SK-N-SH (cell line): ENCODE data around the gene TPRG1. TPM values are rescaled to one million over a fixed set of nuclear protein-coding genes. Genes with fewer than 3 reads are reported as not detected.

Experiments used
- CTCF ChIA-PET: fragments of 300-600, 350-600 bp; formaldehyde crosslinking; extraction: SDS; loops from one replicate; lab custom pipeline; 2021; lab: Yijun Ruan, JAX
- POLR2A ChIA-PET: fragments of 350-600 bp; sonication (Branson Sonifier 250); formaldehyde crosslinking; extraction: SDS; loops from one replicate; lab custom pipeline; 2020; ENCODE audit warnings: antibody characterized with exemption, inconsistent platforms; lab: Yijun Ruan, JAX
- DNase-seq: peaks from one replicate; pipeline ENCODE4 v3.0.0; 2012
- H2AFZ ChIP-seq: fragments of 200-600 bp; sonication (generic); 2 replicates; pipeline ENCODE4 v1.8.1; 2016; ENCODE audit warnings: antibody characterized with exemption, mild to moderate bottlenecking, low read depth
- H3F3A ChIP-seq: fragments of 200-600 bp; sonication (generic); replicated peaks from 2 replicates; pipeline ENCODE3; 2016; ENCODE audit warnings: antibody characterized with exemption, mild to moderate bottlenecking; ENCODE audit not compliant: insufficient read depth
- H3K27ac ChIP-seq, 2 experiments: fragments of 200-500 bp in 1 of 2; fragments of 200-600 bp in 1 of 2; sonication (Bioruptor generic) in 1 of 2; sonication (generic), shearing (Covaris generic) in 1 of 2; 2 replicates each; pipeline versions ENCODE4 v1.5.1 to v1.6.1; 2014 to 2016; ENCODE audit warnings: low read depth in 2 of 2, inconsistent platforms in 1 of 2, low read length in 1 of 2, mild to moderate bottlenecking in 1 of 2, mixed read lengths in 1 of 2
- H3K27me3 ChIP-seq: fragments of 200-600 bp; sonication (generic), shearing (Covaris generic); 2 replicates; pipeline ENCODE4 v1.6.1; 2016; ENCODE audit warnings: mixed run types; ENCODE audit not compliant: insufficient read depth
- H3K36me3 ChIP-seq, 2 experiments: fragments of 200-500 bp in 1 of 2; fragments of 200-600 bp in 1 of 2; sonication (Bioruptor generic) in 1 of 2; sonication (generic) in 1 of 2; replicated peaks in 1 of 2; 2 replicates each; pipeline versions ENCODE3 to v1.5.1; 2014 to 2016; ENCODE audit warnings: low read length in 1 of 2, mild to moderate bottlenecking in 1 of 2; ENCODE audit not compliant: insufficient read depth in 2 of 2, control insufficient read depth in 1 of 2
- H3K4me1 ChIP-seq, 2 experiments: fragments of 200-500 bp in 1 of 2; fragments of 200-600 bp in 1 of 2; sonication (Bioruptor generic) in 1 of 2; sonication (generic), shearing (Covaris generic) in 1 of 2; 2 replicates each; pipeline versions ENCODE4 v1.5.1 to v1.6.1; 2014 to 2016; ENCODE audit warnings: low read depth in 1 of 2, low read length in 1 of 2, mixed run types in 1 of 2; ENCODE audit not compliant: insufficient read depth in 2 of 2, control insufficient read depth in 1 of 2
- H3K4me2 ChIP-seq: fragments of 200-600 bp; sonication (generic), shearing (Covaris generic); 2 replicates; pipeline ENCODE4 v1.6.1; 2017; ENCODE audit warnings: mixed run types
- H3K4me3 ChIP-seq, 2 experiments: fragments of 200-500 bp in 1 of 2; fragments of 200-600 bp in 1 of 2; sonication (Bioruptor generic) in 1 of 2; sonication (generic), shearing (Covaris generic) in 1 of 2; 2 replicates each; pipeline versions ENCODE4 v1.5.1 to v1.8.1; 2014 to 2016; ENCODE audit warnings: low read depth in 2 of 2, inconsistent platforms in 1 of 2, low read length in 1 of 2, mild to moderate bottlenecking in 1 of 2, mixed read lengths in 1 of 2, moderate library complexity in 1 of 2
- H3K79me2 ChIP-seq: fragments of 200-600 bp; sonication (generic); 2 replicates; pipeline ENCODE4 v1.8.1; 2017; ENCODE audit warnings: mild to moderate bottlenecking; ENCODE audit not compliant: insufficient read depth
- H3K9ac ChIP-seq: fragments of 200-600 bp; sonication (generic); 2 replicates; pipeline ENCODE4 v1.6.1; 2017; ENCODE audit warnings: mixed run types
- H3K9me2 ChIP-seq: fragments of 200-600 bp; sonication (generic); 2 replicates; pipeline ENCODE4 v1.6.1; 2017; ENCODE audit warnings: mixed run types
- H3K9me3 ChIP-seq: fragments of 200-600 bp; sonication (generic); 2 replicates; pipeline ENCODE4 v1.6.1; 2017; ENCODE audit warnings: mixed run types, mild to moderate bottlenecking, moderate library complexity
- H4K20me1 ChIP-seq: fragments of 200-600 bp; sonication (generic); 2 replicates; pipeline ENCODE4 v1.6.1; 2017; ENCODE audit warnings: mild to moderate bottlenecking, mixed run types; ENCODE audit not compliant: insufficient read depth
- CTCF ChIP-seq: fragments of 200-600 bp; sonication (generic); IDR thresholded peaks from 2 replicates; pipeline ENCODE4 v1.6.1; 2017; ENCODE audit warnings: antibody characterized with exemption, mild to moderate bottlenecking, moderate library complexity
- ELF1 ChIP-seq: IDR thresholded peaks from 2 replicates; pipeline ENCODE4 v1.4.0; 2012
- EP300 ChIP-seq, 2 experiments: IDR thresholded peaks; 2 replicates each; pipeline versions ENCODE4 v1.4.0 to v1.6.1; 2012; ENCODE audit warnings: borderline replicate concordance in 1 of 2, low read depth in 1 of 2, low read length in 1 of 2
- FOSL2 ChIP-seq: IDR thresholded peaks from 2 replicates; pipeline ENCODE4 v1.4.0; 2012; ENCODE audit warnings: low read depth, mild to moderate bottlenecking, moderate library complexity, borderline replicate concordance
- FOXM1 ChIP-seq: IDR thresholded peaks from 2 replicates; pipeline ENCODE4 v1.4.0; 2012; ENCODE audit warnings: low read depth, mild to moderate bottlenecking
- GABPA ChIP-seq: IDR thresholded peaks from 2 replicates; pipeline ENCODE4 v1.4.0; 2012; ENCODE audit warnings: low read depth, mild to moderate bottlenecking
- MAX ChIP-seq: IDR thresholded peaks from 2 replicates; pipeline ENCODE4 v1.4.0; 2012; ENCODE audit warnings: low read depth
- MEF2A ChIP-seq: IDR thresholded peaks from 2 replicates; pipeline ENCODE4 v1.4.0; 2012; ENCODE audit warnings: low read depth, borderline replicate concordance
- NRF1 ChIP-seq: IDR thresholded peaks from 2 replicates; pipeline ENCODE4 v1.6.1; 2012; ENCODE audit warnings: low read depth, mild to moderate bottlenecking, low read length
- RFX5 ChIP-seq: IDR thresholded peaks from 2 replicates; pipeline ENCODE4 v1.6.1; 2012; ENCODE audit warnings: mild to moderate bottlenecking, improper control_type of control experiment, low read length
- RXRA ChIP-seq: IDR thresholded peaks from 2 replicates; pipeline ENCODE4 v1.4.0; 2012; ENCODE audit warnings: low read depth, mild to moderate bottlenecking, borderline replicate concordance
- SIN3A ChIP-seq: IDR thresholded peaks from 2 replicates; pipeline ENCODE4 v1.6.1; 2012; ENCODE audit warnings: low read depth, mild to moderate bottlenecking, low read length, moderate library complexity, borderline replicate concordance
- TCF12 ChIP-seq: IDR thresholded peaks from 2 replicates; pipeline ENCODE4 v1.4.0; 2012
- TEAD4 ChIP-seq: IDR thresholded peaks from 2 replicates; pipeline ENCODE4 v1.4.0; 2012; ENCODE audit warnings: mild to moderate bottlenecking, borderline replicate concordance; ENCODE audit not compliant: insufficient read depth
- USF2 ChIP-seq: fragments of 150-350 bp; IDR thresholded peaks from 2 replicates; pipeline ENCODE4 v1.6.1; 2017; ENCODE audit warnings: antibody characterized with exemption, low read length, low read depth, borderline replicate concordance
- YY1 ChIP-seq: IDR thresholded peaks from 2 replicates; pipeline ENCODE4 v1.4.0; 2012; ENCODE audit warnings: low read depth, mild to moderate bottlenecking
- ZBTB33 ChIP-seq: IDR thresholded peaks from 2 replicates; pipeline ENCODE4 v1.4.0; 2012; ENCODE audit warnings: low read depth, borderline replicate concordance
- WGBS: methylation state at CpG from one replicate; pipeline ENCODE4 v1.1.6; 2017; ENCODE audit warnings: low lambda C conversion rate; 5-methylcytosine and 5-hydroxymethylcytosine counted together
- polyA plus RNA-seq, 3 experiments: library from polyadenylated mRNA; depleted of rRNA; stranded (reverse); fragments of >200 nt; gene quantifications; 2 replicates each; pipeline ENCODE4 v1.2.3, GENCODE V29; 2012

TPRG1 gene
- polyA plus RNA-seq, 1 of the 3 experiments (the other 2 are of a cell fraction): 0.64 TPM

DNA sequence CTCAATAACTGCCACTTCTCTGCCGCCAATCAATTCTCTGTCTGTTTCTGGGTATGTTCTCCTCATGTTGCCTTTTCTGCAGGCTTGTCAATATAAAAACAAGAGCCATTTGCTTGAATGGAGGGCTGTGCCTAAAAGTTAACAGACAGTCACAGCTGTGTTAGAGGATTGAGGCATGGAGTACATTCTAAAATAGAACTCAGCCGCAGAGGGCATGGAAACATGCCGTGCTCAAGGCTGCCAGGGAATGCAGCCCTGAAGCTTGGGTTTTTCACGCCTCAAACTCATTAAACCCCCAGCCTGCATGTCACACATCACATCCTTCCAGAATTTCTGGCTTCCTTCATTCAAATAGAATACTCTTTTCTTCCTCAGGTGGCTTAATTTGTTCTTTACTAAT is 166.6 kb downstream of the TPRG1 start (continued):
- no peak for TF ChIP-seq USF2
- no peak for TF ChIP-seq MAX
- TF ChIP-seq TCF12: no peak

DNA sequence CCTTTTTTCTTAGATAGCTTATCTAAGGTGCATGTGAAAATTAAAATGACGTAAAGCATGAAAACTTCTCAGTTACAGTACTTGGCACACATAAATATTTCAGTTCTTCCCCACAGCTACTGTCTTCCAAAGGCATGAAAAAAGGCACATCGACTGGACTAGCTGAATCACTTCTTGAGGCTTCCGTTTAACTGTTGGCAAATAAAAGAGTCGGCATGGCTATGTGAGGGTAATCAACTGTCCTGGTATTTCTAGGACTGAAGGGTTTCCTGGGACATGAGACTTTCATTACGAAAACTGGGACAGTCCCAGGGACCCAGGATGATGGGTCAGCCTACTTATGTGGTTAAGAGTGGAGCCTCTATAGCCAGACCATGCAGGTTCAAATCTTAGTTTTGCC is 168.2 kb downstream of the TPRG1 start:
- no peak overlapping the region for H2AFZ ChIP-seq
- CTCF ChIA-PET: interaction anchor here (1.3 kb wide), 1 partner anchor 8 kb away, joined by 3 read pairs; no protein-coding TSS in a partner anchor

More for the DNA sequence above, 168.2 kb downstream of the TPRG1 start:
- Histone ChIP-seq H3K27ac (no peak overlapping the region), H3K79me2 (no peaks in the 10 kb centered on the region), H4K20me1 (no peaks in the 10 kb centered on the region), H3K9me3 (no peaks in the 10 kb centered on the region), H3K4me2 (no peak overlapping the region), H3K4me1 (no peaks in the 10 kb centered on the region), H3K27me3 (no peaks in the 10 kb centered on the region), H3F3A (no peaks in the 10 kb centered on the region), H3K36me3 (no peaks in the 10 kb centered on the region), H3K9me2 (no peaks in the 10 kb centered on the region), H3K9ac (no peak overlapping the region), H3K4me3 (no peak overlapping the region)
- 5% methylated on average over 5 of the region's 5 CpGs for WGBS
- DNase-seq: no peak
- no peak for TF ChIP-seq MEF2A
- TF ChIP-seq TEAD4: no peak
- no peak for TF ChIP-seq EP300 (IDR thresholded peaks at IDR 0.05; ENCODE audit: borderline replicate concordance in 1 of 2, low read depth in 1 of 2, low read length in 1 of 2)
- TF ChIP-seq CTCF: no peak
- TF ChIP-seq FOXM1: no peak
- no peak for TF ChIP-seq RFX5
- no peak for TF ChIP-seq FOSL2
- no peak for TF ChIP-seq ELF1
- no peak for TF ChIP-seq GABPA
- no peak for TF ChIP-seq SIN3A
- TF ChIP-seq ZBTB33: no peak
- TF ChIP-seq RXRA: no peak
- TF ChIP-seq YY1: no peak
- no peak for TF ChIP-seq MAX
- TF ChIP-seq NRF1: no peak
- POLR2A ChIA-PET: no interaction called here
